ENCODE data around the gene CLN6. TPM values are rescaled to one million over a fixed set of nuclear protein-coding genes. Genes with fewer than 3 reads are reported as not detected.

The CLN6 gene
- total RNA-seq, 1 donor from 2014 or later, result 19.0 TPM

DNA sequence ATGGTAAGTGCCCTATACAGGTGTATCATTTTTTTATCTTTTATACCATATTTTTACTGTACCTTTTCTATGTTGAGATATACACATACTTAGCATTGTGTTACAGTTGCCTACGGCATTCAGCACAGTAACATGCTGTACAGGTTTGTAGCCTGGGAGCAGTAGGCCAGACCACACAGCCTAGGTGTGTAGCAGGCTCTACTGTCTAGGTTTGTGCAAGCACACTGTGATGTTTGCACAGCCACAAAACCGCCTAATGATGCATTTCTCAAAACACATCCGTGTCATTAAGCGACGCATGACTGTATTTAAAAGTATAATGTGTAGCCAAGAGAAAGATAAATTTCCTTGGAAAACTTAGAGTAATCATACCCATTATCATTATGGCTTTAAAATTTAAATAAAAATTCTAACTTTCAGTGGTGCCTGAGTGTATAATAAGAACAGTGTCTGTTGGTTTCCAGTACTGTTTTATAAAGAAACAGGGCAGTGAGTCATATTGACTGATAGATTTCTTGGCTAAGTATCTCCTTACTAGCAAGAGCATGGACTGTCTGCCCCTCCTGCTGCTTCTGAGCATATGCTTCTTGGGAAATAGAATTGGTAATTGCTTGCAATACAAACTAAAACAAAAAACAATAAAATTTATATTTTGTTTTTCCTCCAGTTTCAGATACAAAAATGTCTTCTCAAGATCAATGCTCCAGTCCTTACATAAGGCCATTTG is 42.7 kb downstream of the CLN6 start:
- no peak overlapping the region for H2AFZ ChIP-seq (ENCODE audit: low read depth, low read length)
- no peaks in the 10 kb centered on the region for H3K27me3 ChIP-seq (ENCODE audit: insufficient read depth, low read length)
- FAIRE-seq (peak; percentile 9), DNase-seq (ENCODE audit: low read depth) (peak; percentile 69)
- H3K9me3 ChIP-seq (ENCODE audit: insufficient read depth, low read depth, low read length), result no peaks in the 10 kb centered on the region
- Mint-ChIP-seq H3K4me3 (ENCODE audit: unreplicated experiment) (no peak overlapping the region), H3K27ac (ENCODE audit: unreplicated experiment) (no peak overlapping the region), H3K27me3 (ENCODE audit: low read depth, unreplicated experiment) (no peaks in the 10 kb centered on the region), H3K9me3 (ENCODE audit: unreplicated experiment) (no peaks in the 10 kb centered on the region), H3K4me1 (ENCODE audit: low read depth, unreplicated experiment) (peaks cover 4% of the 10 kb centered on the region), H3K36me3 (ENCODE audit: low read depth, unreplicated experiment) (peaks cover 11% of the 10 kb centered on the region)
- no peak overlapping the region for H3K9ac ChIP-seq (ENCODE audit: low read length)
- H3K36me3 ChIP-seq (ENCODE audit: insufficient read depth, low read length), result peaks cover 21% of the 10 kb centered on the region
- no peaks in the 10 kb centered on the region for H4K20me1 ChIP-seq (ENCODE audit: insufficient read depth, low read length)
- H3K27ac ChIP-seq (ENCODE audit: low read depth, low read length), result peak overlapping the region; percentile 32
- peaks cover 14% of the 10 kb centered on the region for H3K4me1 ChIP-seq (ENCODE audit: insufficient read depth, low read length)
- H3K4me3 ChIP-seq (ENCODE audit: insufficient read depth, low read depth, low read length), result peak overlapping the region; percentile 44
- H3K79me2 ChIP-seq (ENCODE audit: insufficient read depth, low read length), result no peaks in the 10 kb centered on the region
- no peak for TF ChIP-seq EZH2 (IDR thresholded peaks at IDR 0.05; ENCODE audit: insufficient read depth, low read length)
- TF ChIP-seq, protein P1, sequence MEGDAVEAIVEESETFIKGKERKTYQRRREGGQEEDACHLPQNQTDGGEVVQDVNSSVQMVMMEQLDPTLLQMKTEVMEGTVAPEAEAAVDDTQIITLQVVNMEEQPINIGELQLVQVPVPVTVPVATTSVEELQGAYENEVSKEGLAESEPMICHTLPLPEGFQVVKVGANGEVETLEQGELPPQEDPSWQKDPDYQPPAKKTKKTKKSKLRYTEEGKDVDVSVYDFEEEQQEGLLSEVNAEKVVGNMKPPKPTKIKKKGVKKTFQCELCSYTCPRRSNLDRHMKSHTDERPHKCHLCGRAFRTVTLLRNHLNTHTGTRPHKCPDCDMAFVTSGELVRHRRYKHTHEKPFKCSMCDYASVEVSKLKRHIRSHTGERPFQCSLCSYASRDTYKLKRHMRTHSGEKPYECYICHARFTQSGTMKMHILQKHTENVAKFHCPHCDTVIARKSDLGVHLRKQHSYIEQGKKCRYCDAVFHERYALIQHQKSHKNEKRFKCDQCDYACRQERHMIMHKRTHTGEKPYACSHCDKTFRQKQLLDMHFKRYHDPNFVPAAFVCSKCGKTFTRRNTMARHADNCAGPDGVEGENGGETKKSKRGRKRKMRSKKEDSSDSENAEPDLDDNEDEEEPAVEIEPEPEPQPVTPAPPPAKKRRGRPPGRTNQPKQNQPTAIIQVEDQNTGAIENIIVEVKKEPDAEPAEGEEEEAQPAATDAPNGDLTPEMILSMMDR (IDR thresholded peaks at IDR 0.05; ENCODE audit: insufficient read depth, low read depth, low read length), result no peak
- peak overlapping the region; percentile 71 for H3K4me2 ChIP-seq (ENCODE audit: low read length)

DNA sequence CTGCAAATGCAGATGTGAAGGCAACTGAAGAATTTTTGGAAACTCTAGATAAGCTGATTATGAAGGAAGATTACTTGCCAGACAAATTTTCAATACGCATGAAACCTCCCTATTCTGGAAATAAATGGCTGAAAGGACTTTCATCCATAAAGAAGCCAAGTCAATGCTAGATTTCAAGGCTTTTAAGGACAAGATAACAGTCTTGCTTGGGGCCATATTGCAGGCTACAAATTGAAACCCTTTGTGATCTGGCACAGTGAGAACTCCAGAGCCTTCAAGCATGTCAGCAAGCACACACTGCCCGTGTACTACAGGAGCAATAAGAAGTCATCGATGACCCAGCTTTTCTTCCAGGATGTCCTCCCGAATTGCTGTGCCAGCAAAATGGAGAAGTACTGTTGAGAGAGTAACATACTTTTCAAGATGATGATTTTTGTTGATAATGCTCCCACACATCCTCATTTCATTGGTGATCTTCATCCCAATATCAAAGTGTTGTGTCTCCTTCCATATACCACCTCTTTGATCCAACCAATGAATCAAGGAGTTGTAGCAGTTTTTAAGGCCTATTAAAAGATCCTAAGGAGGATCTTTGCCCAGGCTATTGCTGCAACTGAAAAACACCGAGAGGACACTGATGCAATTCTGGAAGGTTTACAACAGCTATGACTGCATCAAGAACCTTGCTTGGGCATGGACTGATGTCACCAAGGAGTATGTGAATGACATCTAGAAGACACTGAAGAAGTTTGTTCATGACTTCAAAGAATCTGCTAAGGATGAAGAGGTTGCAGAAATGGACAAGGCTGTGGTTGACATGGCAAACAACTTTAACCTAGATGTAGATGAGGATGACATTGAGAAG is 44.7 kb downstream of the CLN6 start:
- no peak for FAIRE-seq
- Histone ChIP-seq H3K27ac (ENCODE audit: low read depth, low read length) (no peak overlapping the region), H3K79me2 (ENCODE audit: insufficient read depth, low read length) (no peaks in the 10 kb centered on the region), H3K9ac (ENCODE audit: low read length) (no peak overlapping the region), H3K4me3 (ENCODE audit: insufficient read depth, low read depth, low read length) (no peak overlapping the region), H3K36me3 (ENCODE audit: insufficient read depth, low read length) (peaks cover 18% of the 10 kb centered on the region), H3K27me3 (ENCODE audit: insufficient read depth, low read length) (no peaks in the 10 kb centered on the region), H3K4me1 (ENCODE audit: insufficient read depth, low read length) (peaks cover 14% of the 10 kb centered on the region), H3K9me3 (ENCODE audit: insufficient read depth, low read depth, low read length) (no peaks in the 10 kb centered on the region), H3K4me2 (ENCODE audit: low read length) (no peak overlapping the region), H4K20me1 (ENCODE audit: insufficient read depth, low read length) (no peaks in the 10 kb centered on the region), H2AFZ (ENCODE audit: low read depth, low read length) (no peak overlapping the region)
- H3K9me3 Mint-ChIP-seq (ENCODE audit: unreplicated experiment), result no peaks in the 10 kb centered on the region
- H3K4me3 Mint-ChIP-seq (ENCODE audit: unreplicated experiment), result no peak overlapping the region
- H3K4me1 Mint-ChIP-seq (ENCODE audit: low read depth, unreplicated experiment), result peaks cover 4% of the 10 kb centered on the region
- H3K27me3 Mint-ChIP-seq (ENCODE audit: low read depth, unreplicated experiment), result no peaks in the 10 kb centered on the region
- H3K27ac Mint-ChIP-seq (ENCODE audit: unreplicated experiment), result no peak overlapping the region
- no peak for DNase-seq (ENCODE audit: low read depth)
- peaks cover 14% of the 10 kb centered on the region for H3K36me3 Mint-ChIP-seq (ENCODE audit: low read depth, unreplicated experiment)
- no peak for TF ChIP-seq EZH2 (IDR thresholded peaks at IDR 0.05; ENCODE audit: insufficient read depth, low read length)
- TF ChIP-seq, protein P1 (IDR thresholded peaks at IDR 0.05; ENCODE audit: insufficient read depth, low read depth, low read length), result no peak
